ENCODE measurements around the gene NEK1. TPM values are rescaled to one million over a fixed set of nuclear protein-coding genes. Genes with fewer than 3 reads are reported as not detected.

NEK1 gene
- total and polyA plus RNA-seq, 2 of the 13 experiments (the other 11 are each of a cell fraction or from before 2014, with no cell fraction given) = 2.9 to 5.4 TPM

- TF ChIP-seq ZNF646 (CRISPR knock-in tag; IDR thresholded peaks at IDR 0.05) (no peak), FIP1L1 (IDR thresholded peaks at IDR 0.05; ENCODE audit: borderline replicate concordance, insufficient read depth, low read depth, low read length) (no peak), AGO2 (optimal IDR thresholded peaks at IDR 0.05; ENCODE audit: low read depth, low read length) (peak; percentile 30), HMGXB4 (CRISPR knock-in tag; IDR thresholded peaks at IDR 0.05; ENCODE audit: borderline replicate concordance in 1 of 2, low read depth in 1 of 2) (peak; percentile 73 to 84; a peak in 3 of 4 replicates), DPF2 (CRISPR knock-in tag; IDR thresholded peaks at IDR 0.05; ENCODE audit: borderline replicate concordance, low read depth) (no peak), HIC2 (CRISPR knock-in tag; IDR thresholded peaks at IDR 0.05; ENCODE audit: low read depth) (no peak), NR3C1 (CRISPR knock-in tag; IDR thresholded peaks at IDR 0.05) (no peak), ZNF501 (CRISPR knock-in tag; IDR thresholded peaks at IDR 0.05) (peak; percentile 70), ZC3H4 (CRISPR knock-in tag; IDR thresholded peaks at IDR 0.05; ENCODE audit: borderline replicate concordance) (no peak), ERF (CRISPR knock-in tag; IDR thresholded peaks at IDR 0.05) (peak; percentile 79), SRSF4 (IDR thresholded peaks at IDR 0.05; ENCODE audit: low read depth, low read length, poor library complexity, severe bottlenecking) (no peak), STAG1 (CRISPR knock-in tag; IDR thresholded peaks at IDR 0.05) (no peak), EHMT2 (IDR thresholded peaks at IDR 0.05; ENCODE audit: borderline replicate concordance, low read depth, low read length) (no peak), NFKBIZ (CRISPR knock-in tag; IDR thresholded peaks at IDR 0.05) (no peak), PHB2 (IDR thresholded peaks at IDR 0.05; ENCODE audit: partially characterized antibody) (no peak), ZNF674 (CRISPR knock-in tag; IDR thresholded peaks at IDR 0.05; ENCODE audit: low read depth) (no peak), SNAPC2 (CRISPR knock-in tag; IDR thresholded peaks at IDR 0.05) (no peak), RFX1 (IDR thresholded peaks at IDR 0.05) (no peak; the same call in 1 of the 2 replicates), ZSCAN12 (CRISPR knock-in tag; IDR thresholded peaks at IDR 0.05) (no peak)
These were observed at the start of gene NEK1 (continued) for GRCh38 chr4:169611991-169612870.

Data from HepG2 (cell line).